HepG2 (cell line): Measurements from ENCODE around the gene KIF24. TPM values are rescaled to one million over a fixed set of nuclear protein-coding genes. Genes with fewer than 3 reads are reported as not detected.

Experiments
- CENPX ChIP-seq: sonication (generic); formaldehyde crosslinking; IDR thresholded peaks from 2 replicates; pipeline ENCODE4 v1.9.0; 2021; ENCODE audit warnings: mild to moderate bottlenecking, missing genetic modification reagents, moderate library complexity
- CREB3 ChIP-seq: sonication (generic); formaldehyde crosslinking; IDR thresholded peaks from 2 replicates; pipeline ENCODE4 v1.5.0; 2020; ENCODE audit warnings: missing genetic modification reagents
- HOMEZ ChIP-seq: IDR thresholded peaks from 2 replicates; pipeline ENCODE4 v1.6.1; 2016; ENCODE audit warnings: low read depth
- MED1 ChIP-seq: sonication (generic); formaldehyde crosslinking; IDR thresholded peaks from 2 replicates; pipeline ENCODE4 v1.4.0; 2020; ENCODE audit warnings: missing genetic modification reagents
- MED13 ChIP-seq: sonication (generic); formaldehyde crosslinking; IDR thresholded peaks from 2 replicates; pipeline ENCODE4 v1.5.0; 2020; ENCODE audit warnings: missing genetic modification reagents
- NFIC ChIP-seq: IDR thresholded peaks from 2 replicates; pipeline ENCODE4 v1.6.1; 2012; ENCODE audit warnings: mild to moderate bottlenecking, low read length, inconsistent platforms
- NFYC ChIP-seq: IDR thresholded peaks from 2 replicates; pipeline ENCODE4 v1.6.1; 2016; ENCODE audit warnings: missing genetic modification reagents, missing compliant biosample characterization
- NR1H2 ChIP-seq: sonication (generic); formaldehyde crosslinking; IDR thresholded peaks from 2 replicates; pipeline ENCODE4 v1.8.1; 2022; ENCODE audit warnings: low read depth, missing genetic modification reagents, borderline replicate concordance
- PRDM10 ChIP-seq: sonication (generic); formaldehyde crosslinking; IDR thresholded peaks from 2 replicates; pipeline ENCODE4 v1.4.0; 2020; ENCODE audit warnings: low read depth, missing genetic modification reagents
- RFX1 ChIP-seq: fragments of 450-650 bp; IDR thresholded peaks from 2 replicates; pipeline ENCODE4 v1.6.1; 2017
- SKIL ChIP-seq: sonication (generic); formaldehyde crosslinking; IDR thresholded peaks from 2 replicates; pipeline ENCODE4 v1.8.0; 2022; ENCODE audit warnings: missing genetic modification reagents, mild to moderate bottlenecking, moderate library complexity, borderline replicate concordance
- UBTF ChIP-seq: sonication (generic); formaldehyde crosslinking; IDR thresholded peaks from 2 replicates; pipeline ENCODE4 v1.4.0; 2020; ENCODE audit warnings: mild to moderate bottlenecking, missing genetic modification reagents
- ZNF18 ChIP-seq: sonication (generic); formaldehyde crosslinking; IDR thresholded peaks from 2 replicates; pipeline ENCODE4 v1.8.0; 2022; ENCODE audit warnings: mild to moderate bottlenecking, missing genetic modification reagents; ENCODE audit not compliant: insufficient replicate concordance
- ZNF414 ChIP-seq: sonication (generic); formaldehyde crosslinking; IDR thresholded peaks from 2 replicates; pipeline ENCODE4 v1.5.0; 2020; ENCODE audit warnings: missing genetic modification reagents
- ZNF792 ChIP-seq: IDR thresholded peaks from 2 replicates; pipeline ENCODE4 v1.6.1; 2016
- polyA plus RNA-seq, 8 experiments: library from polyadenylated mRNA; depleted of rRNA in 3 of 8; stranded (reverse) in 7 of 8; unstranded in 1 of 8; fragments of >200 nt; fragmentation: Illumina TruSeq in 4 of 8; extraction: Trizol in 4 of 8; gene quantifications; 2 replicates each; pipeline versions ENCODE4 v1.2.1 to v1.2.3, GENCODE V29; 2011 to 2016; ENCODE audit warnings: low read depth in 4 of 8, missing spikeins in 1 of 8, mixed read lengths in 1 of 8; ENCODE audit not compliant: insufficient read depth in 1 of 8
- total RNA-seq, 5 experiments: library from RNA; depleted of rRNA; stranded (reverse); fragments of >200 nt; fragmentation: Illumina TruSeq; extraction: Trizol; gene quantifications; 2 replicates each; pipeline ENCODE4 v1.2.3, GENCODE V29; 2016; ENCODE audit warnings: low read depth in 1 of 5

The KIF24 gene
- total and polyA plus RNA-seq, 2 of the 13 experiments (the other 11 are each of a cell fraction or from before 2014, with no cell fraction given): 1.1 to 3.0 TPM

- TF ChIP-seq ZNF18 (CRISPR knock-in tag) (no peak), HOMEZ (CRISPR knock-in tag) (peak; percentile 56), RFX1 (peak; percentile 96), PRDM10 (CRISPR knock-in tag) (no peak), CENPX (no peak), CREB3 (CRISPR knock-in tag) (no peak), NR1H2 (CRISPR knock-in tag) (no peak), MED13 (CRISPR knock-in tag) (no peak), ZNF792 (CRISPR knock-in tag) (peak; percentile 53; the same call in 1 of the 2 replicates), ZNF414 (CRISPR knock-in tag) (no peak), UBTF (CRISPR knock-in tag) (peak; percentile 56; the same call in 1 of the 2 replicates), MED1 (CRISPR knock-in tag) (peak; percentile 16; the same call in 1 of the 2 replicates), SKIL (CRISPR knock-in tag) (no peak), NFIC (no peak), NFYC (CRISPR knock-in tag) (peak; percentile 98)
Observed at GRCh38 chr9:34328987-34329832, at the start of gene KIF24, which contains the start of gene NUDT2 (continued).
